ENCODE measurements around the gene LIPC.

Gene LIPC

DNA sequence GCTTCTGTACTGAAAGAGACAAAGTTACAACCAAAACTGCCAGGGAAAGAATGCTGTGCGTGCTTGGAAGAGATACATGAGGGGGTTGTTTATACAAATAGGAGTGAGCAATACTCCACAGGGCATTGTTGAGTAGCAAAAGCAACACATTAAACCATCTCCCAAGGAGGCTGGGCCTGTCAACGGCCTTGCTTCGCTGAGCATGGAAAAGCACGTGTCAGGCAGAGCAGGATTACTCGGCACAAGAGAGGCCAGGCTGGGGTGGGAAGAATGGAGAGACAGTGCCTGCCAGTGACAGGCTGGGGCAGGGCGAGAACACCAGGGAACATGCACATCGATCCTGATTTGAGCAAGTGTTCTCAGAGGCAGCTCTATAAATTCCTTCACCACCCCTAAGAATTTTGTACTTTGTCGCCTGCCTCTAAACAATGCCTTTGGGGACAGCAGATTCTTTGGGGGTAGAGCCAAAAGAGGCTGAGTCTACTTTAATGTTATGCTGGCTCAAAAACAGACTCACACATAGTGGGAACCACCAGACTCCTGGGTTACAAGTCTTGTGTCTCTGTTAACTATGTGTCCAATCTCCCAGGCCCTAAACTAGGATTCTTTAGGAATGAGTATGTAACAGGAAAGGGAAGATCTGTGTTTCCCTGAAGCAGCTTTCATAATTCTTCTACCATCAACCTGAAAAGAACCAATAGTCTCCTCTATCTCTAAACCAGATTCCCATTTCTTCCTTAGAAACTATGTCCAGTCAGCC lies 67.2 kb downstream of the LIPC start:
- DNase-seq, result no peak

DNA sequence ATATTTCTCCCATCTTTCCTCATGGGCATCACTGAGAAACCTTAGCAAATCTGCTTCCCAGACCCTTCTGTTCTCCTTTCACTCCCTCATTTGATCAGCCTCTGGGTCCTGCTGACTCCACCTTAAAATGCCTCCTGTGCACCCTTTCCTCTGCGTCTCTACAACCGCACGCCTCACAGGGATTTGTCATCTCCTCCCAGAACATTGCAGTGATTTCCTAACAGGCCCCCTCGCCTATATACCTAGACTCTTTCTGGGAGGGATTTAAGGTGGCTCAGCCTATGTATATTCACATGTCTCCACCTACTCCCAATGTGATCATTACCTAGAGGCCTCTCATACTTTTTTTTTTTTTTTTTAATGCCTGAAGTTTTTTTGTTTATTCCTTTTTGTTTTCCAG lies 69.2 kb downstream of the LIPC start:
- DNase-seq, result no peak

DNA sequence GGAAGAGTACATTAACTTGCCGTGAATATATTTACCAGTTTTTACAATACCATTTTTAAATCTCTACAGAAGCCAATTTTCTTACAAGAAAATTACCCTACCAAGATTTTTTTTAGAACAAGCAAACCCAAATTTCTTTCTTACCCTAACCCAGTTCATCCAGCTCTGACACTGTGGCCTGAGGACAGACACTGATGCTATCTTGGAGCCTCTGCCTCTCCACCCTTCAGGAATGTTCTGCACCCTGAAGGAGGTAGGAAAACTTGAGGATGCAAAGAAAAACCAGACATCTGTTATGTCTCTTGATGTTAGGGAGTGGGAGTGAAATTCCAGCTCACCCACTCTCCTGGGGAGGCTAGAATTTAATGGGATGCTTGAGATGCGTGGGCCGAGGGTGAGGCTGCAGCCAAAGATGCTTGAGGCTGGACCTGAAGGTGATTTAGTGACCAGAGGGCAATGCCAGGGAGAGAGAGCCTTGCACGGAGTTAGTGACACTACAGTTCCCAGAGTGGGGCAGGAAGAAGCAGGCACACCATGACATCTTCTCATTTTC lies 69.9 kb downstream of the LIPC start:
- no peak for DNase-seq

DNA sequence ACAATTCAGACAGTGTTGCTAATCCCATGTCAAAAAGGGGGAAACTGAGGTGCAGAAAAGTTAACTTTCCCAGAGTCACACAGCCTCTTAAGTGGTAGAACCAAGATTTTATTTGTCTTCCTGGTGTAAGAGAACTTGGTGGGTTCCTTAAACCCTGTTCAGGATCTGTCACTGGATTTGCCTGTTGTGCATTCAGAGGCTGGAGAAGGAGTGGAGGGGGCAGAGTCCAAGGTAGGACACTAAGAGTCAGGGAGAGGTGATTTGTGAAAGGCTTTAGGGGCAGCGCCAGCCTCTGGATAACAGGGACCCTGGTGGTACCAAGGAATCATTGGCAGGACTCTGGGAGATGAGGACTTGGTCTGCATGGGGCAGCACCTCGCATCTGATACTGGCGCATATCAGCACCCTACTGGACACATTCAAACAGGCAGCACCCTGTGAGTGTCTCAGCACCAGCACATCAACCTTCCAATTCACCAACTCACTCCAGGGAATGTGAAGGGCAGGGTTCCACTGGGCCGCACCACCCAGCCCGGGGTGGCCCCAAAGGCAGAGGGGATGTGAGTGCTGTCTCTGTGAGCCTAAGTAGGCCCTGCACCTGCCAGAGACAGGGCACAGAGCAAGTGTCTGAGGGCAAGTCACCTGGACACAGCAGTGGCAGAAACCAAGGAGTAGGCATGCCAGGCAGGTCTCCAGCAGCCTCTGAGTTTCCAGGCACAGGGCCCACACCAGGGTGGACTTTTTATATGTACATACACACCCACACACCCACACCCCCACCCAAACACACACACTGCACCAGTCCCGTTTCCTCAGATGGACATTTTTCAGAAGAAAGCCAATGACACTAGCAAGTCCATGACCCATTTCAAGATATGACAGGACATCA lies 71.6 kb downstream of the LIPC start:
- no peak for DNase-seq

DNA sequence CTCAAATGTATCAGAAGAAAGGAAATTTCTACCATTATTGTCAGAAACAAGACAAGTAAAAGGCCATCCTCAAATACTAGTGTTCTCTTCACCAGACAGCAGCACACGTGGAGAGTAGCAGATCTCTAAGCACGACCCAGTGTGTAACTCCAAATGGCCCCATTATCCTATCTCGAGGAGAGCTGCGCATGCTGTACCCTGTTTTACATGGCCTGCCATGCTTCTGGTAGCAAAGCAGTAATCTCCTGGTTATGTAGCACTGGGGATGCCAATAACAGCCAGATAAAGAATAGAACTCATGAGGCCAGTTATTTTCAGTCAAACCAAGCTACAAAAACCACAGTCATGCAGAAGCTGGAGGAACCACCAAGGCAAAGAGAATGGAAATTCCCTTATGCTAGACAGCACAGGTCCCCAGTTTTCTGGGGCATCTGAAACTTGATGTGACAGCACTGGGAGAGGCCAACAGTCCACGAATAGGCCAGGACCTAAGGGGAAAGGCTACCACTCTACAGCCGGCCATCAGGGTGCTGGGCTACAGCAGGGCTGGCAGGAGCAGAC lies 73.0 kb downstream of the LIPC start:
- no peak for DNase-seq

DNA sequence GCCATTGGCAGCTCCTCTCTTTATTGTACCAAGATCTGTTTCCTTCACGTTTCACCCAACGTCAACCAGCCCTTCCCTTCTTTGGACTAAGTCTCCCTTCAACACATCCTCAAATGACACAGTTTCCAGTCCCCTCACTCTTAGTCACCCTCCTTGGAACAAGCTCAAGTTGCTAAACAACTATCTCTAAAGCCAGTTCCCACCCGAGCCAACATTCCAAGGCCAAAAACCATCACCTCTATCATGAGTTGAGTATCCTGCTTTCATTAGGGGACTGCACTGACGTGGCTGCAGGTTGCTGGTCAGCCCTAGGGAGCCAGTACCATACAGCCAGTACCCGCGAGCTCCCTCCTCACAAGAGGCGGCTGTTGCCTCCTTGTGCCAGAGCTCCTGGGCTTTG lies 73.8 kb downstream of the LIPC start:
- DNase-seq, result no peak

DNA sequence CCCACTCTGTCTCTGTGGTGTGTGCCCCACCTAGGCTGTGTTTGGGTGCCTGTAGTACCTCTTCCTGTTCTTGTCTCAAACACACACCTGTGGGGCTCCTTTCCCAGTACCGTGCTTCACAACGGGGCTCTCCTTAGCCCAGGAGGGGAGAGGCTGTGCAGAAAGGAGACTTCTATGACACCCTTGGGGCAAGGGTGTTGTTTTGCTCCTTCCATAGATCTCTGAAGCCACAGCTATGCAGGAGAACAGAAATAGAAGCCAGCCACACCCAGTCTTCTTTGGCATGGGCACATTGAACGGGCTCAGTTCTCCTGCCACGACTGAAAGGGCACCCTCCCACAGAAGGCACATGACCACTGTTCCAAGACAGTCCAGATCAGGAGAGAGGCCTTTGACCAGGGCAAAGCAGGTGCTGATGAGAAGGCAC lies 74.3 kb downstream of the LIPC start:
- no peak for DNase-seq

DNA sequence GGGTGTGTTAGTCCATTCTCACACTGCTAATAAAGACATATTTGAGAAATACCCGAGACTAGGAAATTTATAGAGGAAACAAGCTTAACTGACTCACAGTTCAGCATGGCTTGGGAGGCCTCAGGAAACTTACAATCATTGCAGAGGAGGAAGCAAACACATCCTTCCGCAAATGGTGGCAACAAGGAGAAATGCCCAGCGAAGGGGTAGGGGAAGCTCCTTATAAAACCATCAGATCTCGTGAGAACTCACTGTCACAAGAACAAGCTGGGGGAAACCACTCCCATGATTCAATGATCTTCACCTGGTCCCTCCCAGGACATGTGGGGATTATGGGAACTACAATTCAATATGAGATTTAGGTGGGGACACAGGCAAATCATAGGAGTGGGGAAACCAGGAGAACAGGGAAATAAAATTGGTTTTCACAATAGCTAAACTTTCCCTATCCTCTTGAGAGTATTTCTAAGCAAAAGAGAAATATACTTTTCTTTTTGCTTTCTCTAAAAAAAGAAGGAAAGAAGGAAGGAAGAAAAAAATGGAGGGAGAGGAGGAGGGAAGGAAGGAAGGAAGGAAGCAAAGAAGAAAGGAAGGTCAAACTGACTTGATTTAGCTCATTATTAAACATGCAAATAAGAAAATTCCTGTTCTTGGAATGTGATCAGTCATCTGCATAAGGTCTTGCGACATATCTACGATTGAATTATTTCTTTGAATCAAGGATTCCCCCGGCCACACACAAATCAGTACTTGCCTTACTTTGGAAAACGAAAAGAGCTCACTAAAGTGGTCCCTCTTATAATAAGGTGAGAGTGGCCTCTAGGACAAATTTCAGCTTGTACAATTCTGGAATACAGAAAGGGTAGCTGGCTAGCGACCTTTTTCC lies 75.2 kb downstream of the LIPC start:
- DNase-seq, result no peak

DNA sequence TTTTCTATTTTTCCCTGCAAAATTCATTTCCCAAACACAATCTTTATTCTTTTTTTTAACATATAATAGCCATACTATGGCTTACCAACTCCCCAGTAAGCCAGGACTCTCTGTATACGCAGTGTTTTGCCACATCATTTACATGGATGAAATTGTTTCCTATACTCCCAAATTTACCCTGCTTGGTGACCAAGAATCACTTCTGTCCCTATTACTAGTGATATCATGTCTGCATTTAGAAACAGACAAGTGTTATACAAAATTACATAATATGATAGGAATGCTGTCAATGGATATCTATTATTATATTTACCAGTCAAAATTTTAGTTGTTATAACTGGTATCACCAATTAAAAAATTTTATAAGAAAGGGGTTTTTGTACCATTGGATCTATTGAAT lies 77.8 kb downstream of the LIPC start:
- no peak for DNase-seq

DNA sequence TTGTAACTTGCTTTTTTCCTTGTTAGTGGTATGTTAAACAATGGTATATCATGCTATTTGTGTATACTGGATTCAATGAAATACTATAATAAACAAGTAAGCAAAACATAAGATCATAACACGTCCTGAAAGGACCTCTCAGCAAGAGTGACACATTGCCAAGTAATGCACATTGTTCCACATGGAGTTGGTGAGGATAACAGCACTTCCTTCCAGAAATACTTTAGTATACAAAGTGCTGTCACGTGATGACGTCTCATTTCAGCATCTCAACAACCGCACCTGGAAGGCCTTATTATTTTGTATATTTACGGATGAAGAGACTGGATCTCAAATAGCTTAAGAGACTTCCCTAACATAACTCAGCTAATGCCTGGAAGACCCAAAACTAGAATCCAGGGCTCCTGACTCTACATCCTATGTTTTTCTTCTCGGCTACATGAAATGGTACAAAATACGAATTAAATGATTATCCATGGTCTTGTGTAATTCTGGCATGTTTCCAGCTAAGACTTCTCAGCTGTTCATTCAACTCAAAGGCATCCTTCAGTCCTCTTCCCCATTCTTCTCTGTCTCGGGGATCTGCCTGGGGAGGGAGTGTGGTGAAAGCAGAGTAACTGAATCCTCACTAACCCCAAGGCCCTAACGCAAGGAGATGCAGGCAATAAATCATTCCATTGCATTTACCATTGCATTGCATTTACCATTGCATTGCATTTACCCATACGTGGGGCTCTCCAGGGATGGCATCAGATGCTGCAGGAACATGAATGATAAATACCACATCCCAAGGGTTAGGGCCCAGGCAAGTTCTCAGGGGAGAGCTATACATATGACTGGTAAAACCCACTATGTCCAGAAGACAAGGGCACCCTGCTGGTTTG lies 79.2 kb downstream of the LIPC start:
- DNase-seq, result no peak

DNA sequence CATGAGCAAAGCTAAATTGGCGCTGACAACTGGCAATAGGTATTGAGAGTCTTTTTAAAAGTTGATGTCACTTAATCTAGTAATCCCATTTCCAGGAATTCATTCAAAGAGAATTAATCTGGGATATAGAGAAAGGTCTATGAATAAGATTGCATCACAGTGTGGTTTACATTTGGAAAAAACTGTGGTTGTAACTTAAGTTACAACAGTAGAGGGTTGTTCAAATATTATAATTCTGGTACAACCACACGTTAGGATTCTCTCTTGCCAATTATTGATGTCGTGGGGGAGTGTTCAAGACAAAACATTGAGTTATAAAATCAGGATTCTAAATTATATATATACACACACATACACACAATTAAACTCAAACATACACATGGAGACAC lies 79.8 kb downstream of the LIPC start:
- no peak for DNase-seq

DNA sequence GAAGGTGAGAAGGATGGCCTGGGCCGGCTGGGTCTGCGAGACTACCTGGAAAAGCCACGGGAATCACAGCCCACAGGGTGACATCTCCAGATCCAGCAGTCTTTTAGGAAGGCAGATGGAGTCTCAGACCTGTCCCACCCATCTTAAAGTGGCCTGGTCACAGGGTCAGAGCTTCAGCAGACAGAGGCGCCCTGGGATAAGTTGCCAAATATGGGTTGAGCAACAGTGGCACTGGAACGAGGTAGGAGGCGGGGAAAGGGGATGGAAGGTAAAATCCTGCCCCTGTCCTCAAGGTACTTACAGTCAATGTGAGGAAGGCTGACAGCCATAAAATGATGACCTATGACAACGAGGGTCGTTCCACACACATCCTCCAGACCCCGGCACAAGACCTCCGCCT lies 80.7 kb downstream of the LIPC start:
- DNase-seq, result no peak

DNA sequence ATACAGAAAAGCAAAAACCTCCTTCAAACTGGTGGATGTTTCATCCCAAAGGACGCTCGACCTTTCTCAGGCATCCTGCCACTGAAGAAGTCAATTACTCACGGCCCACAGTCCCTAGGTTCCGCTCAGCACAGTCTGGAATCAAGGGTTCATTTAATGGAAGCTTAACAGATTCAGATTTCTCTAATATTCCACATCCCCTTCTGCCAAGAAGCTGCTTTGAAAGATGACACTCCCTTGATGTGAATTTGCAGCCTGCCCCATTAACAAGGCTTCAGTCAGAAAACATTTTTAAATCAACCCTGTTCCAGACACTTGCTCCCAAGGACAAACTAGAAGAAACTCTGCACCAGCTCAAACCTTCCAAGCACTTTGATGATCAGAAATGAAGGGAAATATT lies 81.2 kb downstream of the LIPC start:
- no peak for DNase-seq

DNA sequence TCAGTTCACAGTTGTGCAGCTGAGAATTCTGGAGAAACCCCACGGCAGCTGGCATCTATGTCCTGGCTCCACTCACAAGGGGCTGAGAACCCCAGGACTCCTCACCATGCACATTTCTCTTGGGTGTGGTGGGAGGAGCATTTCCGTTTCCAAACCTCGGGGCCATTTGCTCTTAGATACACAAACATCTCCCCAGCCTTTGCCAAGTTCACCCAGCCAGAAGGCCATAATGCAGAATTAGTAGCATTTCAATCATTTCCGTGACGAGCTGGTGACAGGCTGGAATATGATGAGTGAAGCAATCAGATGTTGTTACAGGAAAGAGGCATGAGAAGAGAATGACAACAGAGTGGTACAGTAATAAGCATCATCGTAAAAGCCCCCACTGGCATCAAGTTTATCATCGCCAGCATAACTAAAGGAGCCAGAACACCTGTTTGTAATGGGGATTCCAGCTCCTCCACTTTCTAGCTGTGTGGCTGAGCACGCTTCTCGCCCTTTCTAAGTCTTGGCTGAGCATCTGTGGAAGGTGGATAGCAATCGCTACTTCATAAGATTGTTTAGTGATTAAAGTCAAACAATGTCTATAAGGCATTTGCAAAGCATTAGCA lies 82.0 kb downstream of the LIPC start:
- no peak for DNase-seq

DNA sequence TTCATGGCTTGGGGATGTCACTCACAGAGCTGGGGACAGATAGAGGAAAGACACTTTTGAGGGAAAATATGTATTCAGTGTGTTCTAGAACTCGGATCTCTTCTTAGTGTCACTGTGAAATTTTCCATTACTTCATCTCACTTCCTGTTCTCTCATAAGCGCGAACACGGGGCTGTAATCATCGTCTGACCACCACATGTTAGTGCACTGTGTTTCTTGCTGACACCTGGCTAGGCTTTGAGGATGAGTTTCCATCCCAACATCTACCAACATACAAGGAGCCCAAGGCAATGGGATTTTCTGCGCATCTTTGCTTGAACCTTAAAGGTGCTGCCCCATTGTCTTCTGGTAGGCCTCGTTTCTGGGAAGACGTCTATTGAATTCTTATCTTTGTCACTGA lies 84.0 kb downstream of the LIPC start:
- no peak for DNase-seq

DNA sequence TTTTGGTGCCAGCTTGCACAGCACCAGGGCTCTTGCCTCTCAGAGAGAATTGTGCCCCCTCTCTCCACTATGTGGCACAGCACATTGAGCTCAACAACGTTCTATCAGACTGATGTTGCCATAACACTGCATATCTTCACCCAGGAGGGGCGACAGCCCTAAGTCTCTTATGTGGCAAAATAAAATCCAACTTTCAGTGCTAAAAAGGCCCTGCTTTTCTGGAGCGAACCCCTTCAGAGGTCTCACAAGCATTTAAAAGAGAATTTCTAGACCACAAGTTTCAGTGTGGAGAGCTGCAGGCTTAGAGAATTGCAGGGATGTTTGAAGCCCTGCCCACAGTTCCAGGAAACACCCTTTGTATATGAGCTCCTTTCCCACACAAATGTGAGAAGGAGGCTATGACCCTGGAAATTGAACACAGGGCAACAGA lies 85.5 kb downstream of the LIPC start:
- no peak for DNase-seq

DNA sequence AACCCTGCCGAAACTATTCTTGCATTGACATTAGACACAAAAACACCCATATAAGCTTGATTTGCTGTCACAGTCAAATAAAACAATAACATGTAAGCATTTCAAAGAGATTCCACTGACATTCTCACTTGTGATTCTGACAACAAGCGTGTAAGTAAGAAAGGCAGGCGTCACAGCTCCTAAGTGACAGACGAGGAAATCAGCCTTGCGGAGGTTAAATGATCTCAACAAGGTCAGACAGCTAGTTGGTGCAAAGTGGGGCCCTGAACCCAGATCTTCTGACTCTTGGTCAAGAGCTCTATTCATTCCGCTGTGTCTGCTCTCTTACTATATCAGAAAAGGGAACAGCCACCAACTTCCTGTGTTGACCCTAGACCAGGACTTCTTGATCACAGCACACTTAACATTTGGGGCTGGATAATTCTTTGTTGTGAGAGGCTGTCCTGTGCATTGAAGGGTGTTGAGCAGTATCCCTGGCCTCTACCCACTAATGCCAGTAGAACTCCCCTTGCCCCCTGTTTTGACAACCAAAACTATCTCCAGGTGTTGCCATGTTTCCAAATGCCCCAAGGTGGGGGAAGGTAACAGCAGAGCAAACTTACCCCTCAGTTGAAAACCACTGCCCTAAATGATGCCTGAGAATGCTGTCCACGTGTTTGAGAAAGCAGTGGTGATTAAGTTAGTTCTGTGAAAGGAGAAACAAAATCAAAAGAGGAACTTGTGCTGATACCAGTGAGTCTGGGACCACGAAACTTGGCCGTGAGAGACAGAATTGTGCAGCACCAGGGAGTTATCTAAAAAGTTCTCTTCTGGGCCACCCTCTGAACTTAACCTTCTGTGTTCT lies 86.1 kb downstream of the LIPC start:
- DNase-seq, result no peak

DNA sequence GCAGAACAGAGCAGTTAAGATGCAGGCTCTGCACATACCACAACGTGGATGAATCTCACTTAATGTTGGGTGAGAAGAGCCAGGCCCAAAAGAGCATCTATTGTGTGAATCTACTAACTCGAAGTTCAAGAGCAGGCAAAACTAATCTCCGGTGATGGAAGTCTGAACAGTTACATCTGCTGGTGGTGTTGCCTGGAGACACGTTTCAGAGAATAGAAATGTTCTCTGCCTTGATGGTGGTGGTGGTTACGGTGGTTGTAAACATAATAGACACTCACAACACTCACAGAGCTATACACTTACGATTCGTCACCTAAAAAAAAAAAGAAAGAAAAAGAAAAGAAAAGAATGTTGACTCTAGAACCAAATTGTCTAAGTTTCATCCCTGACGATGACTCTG lies 86.8 kb downstream of the LIPC start:
- no peak for DNase-seq

DNA sequence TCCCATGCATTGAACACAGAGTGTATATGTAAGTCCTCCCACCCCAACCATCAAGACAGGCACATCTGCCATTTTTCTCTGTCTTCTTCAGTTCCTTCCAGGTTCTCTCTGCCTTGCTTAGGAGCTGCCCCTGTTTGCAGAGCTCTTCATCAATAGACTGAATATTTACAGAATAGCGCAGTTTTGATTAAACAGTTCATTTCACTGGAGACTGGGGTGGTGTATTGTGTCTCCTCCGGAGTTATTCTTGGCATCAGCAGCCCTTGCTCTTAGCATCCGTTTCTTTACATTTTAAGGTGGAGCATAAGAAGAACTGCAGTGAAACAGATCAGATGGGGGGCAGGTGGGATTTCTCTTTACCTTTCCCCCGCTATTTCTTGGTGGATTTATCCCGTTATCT lies 87.7 kb downstream of the LIPC start:
- no peak for DNase-seq

DNA sequence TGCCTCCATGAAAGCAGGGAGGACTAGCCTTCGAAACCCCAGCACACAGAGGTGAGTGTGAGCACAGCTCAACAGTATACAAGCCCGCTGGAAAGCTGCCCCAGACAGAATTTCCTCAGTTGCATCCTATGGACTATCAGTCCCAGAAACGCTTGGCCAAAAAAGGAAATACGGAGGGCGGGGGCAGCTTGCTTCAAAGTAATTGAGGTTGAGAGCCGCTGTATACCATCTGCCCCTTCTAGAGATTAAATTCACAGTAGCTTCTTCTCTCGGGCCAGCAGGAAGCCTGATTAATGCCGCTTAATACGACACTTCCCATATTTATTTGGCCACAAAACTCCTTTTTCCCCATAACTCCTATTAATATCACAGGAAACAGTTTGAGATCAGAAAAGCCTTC lies 88.7 kb downstream of the LIPC start:
- no peak for DNase-seq

All from stimulated activated CD4-positive, alpha-beta T cell treated with anti-CD3 and anti-CD28 coated beads, Interleukin-12 subunit alpha, Interleukin-12 subunit beta, amount 100 ng/mL, for 4 hours (primary cell).